Mesodermal cell (in vitro differentiated cells): ENCODE measurements around the gene HSP90B1.

Experiments used
- H3K27ac ChIP-seq: 2 replicates; pipeline ENCODE4 v1.7.0; 2013; ENCODE audit warnings: mild to moderate bottlenecking, low read depth, low read length, moderate library complexity; ENCODE audit not compliant: severe bottlenecking
- H3K36me3 ChIP-seq: 2 replicates; pipeline ENCODE4 v1.7.1; 2013; ENCODE audit warnings: mild to moderate bottlenecking, low read length, moderate library complexity; ENCODE audit not compliant: control insufficient read depth, insufficient read depth
- H3K4me1 ChIP-seq: one replicate; pipeline ENCODE4 v1.7.1; 2013; ENCODE audit warnings: mild to moderate bottlenecking, low read length; ENCODE audit not compliant: insufficient read depth, control insufficient read depth, poor library complexity, severe bottlenecking
- H3K4me3 ChIP-seq: 2 replicates; pipeline ENCODE4 v1.7.0; 2013; ENCODE audit warnings: low read length, control low read depth, mild to moderate bottlenecking; ENCODE audit not compliant: insufficient read depth, poor library complexity, severe bottlenecking; ENCODE audit errors: extremely low read depth
- H3K9me3 ChIP-seq: 2 replicates; pipeline ENCODE4 v1.7.1; 2013; ENCODE audit warnings: mild to moderate bottlenecking, low read length, moderate library complexity; ENCODE audit not compliant: control insufficient read depth
- WGBS, 2 experiments: methylation state at CpG; one replicate each; pipeline ENCODE4 v1.1.5; 2013; ENCODE audit warnings: missing lambda C conversion rate in 2 of 2; ENCODE audit not compliant: insufficient coverage in 2 of 2; 5-methylcytosine and 5-hydroxymethylcytosine counted together

Gene HSP90B1

GRCh38 chr12:103973909-103974308 lies 43.7 kb downstream of the HSP90B1 start:
- Histone ChIP-seq H3K27ac (no peak overlapping the region), H3K36me3 (peaks cover 82% of the 10 kb centered on the region), H3K4me3 (no peak overlapping the region), H3K9me3 (no peaks in the 10 kb centered on the region), H3K4me1 (peaks cover 9% of the 10 kb centered on the region)
- 92% methylated on average over 2 of the region's 2 CpGs; no CpG with 5 or more reads in 1 of the 2 experiments for WGBS, 2 experiments

GRCh38 chr12:103975368-103975767 lies 45.2 kb downstream of the HSP90B1 start:
- no peak overlapping the region for H3K4me3 ChIP-seq
- H3K36me3 ChIP-seq, result peaks cover 83% of the 10 kb centered on the region
- no peaks in the 10 kb centered on the region for H3K9me3 ChIP-seq
- peaks cover 9% of the 10 kb centered on the region for H3K4me1 ChIP-seq
- 88 to 94% methylated on average over 2 of the region's 2 CpGs for WGBS, 2 experiments
- H3K27ac ChIP-seq, result no peak overlapping the region

- Histone ChIP-seq H3K4me1 (peaks cover 9% of the 10 kb centered on the region), H3K36me3 (peaks cover 87% of the 10 kb centered on the region)
- WGBS, 2 experiments, result 90 to 97% methylated on average over 3 to 4 of the region's 4 CpGs
These were observed 48.3 kb downstream of the HSP90B1 start for GRCh38 chr12:103978384-103978982.

GRCh38 chr12:103986829-103987228 lies 56.6 kb downstream of the HSP90B1 start:
- Histone ChIP-seq H3K27ac (peak overlapping the region; percentile 36), H3K9me3 (no peaks in the 10 kb centered on the region), H3K4me3 (no peak overlapping the region), H3K4me1 (no peaks in the 10 kb centered on the region), H3K36me3 (peaks cover 58% of the 10 kb centered on the region)
- WGBS, 2 experiments, result no CpG with 5 or more reads among the region's 2 CpGs

More at GRCh38 chr12:103978384-103978982, 48.3 kb downstream of the HSP90B1 start:
- Histone ChIP-seq H3K4me3 (no peak overlapping the region), H3K9me3 (no peaks in the 10 kb centered on the region), H3K27ac (no peak overlapping the region)

GRCh38 chr12:103994235-103994634 lies 64.0 kb downstream of the HSP90B1 start:
- 94 to 98% methylated on average over 4 of the region's 4 CpGs for WGBS, 2 experiments
- H3K27ac ChIP-seq, result no peak overlapping the region
- H3K9me3 ChIP-seq, result no peaks in the 10 kb centered on the region
- no peak overlapping the region for H3K4me3 ChIP-seq
- no peaks in the 10 kb centered on the region for H3K4me1 ChIP-seq
- peaks cover 13% of the 10 kb centered on the region for H3K36me3 ChIP-seq

GRCh38 chr12:103996595-103996994 lies 66.4 kb downstream of the HSP90B1 start:
- H3K4me1 ChIP-seq, result no peaks in the 10 kb centered on the region
- no peak overlapping the region for H3K4me3 ChIP-seq
- WGBS, 2 experiments, result 75 to 100% methylated on average over 1 of the region's 5 CpGs
- no peaks in the 10 kb centered on the region for H3K9me3 ChIP-seq
- H3K27ac ChIP-seq, result no peak overlapping the region
- no peaks in the 10 kb centered on the region for H3K36me3 ChIP-seq

- WGBS, 2 experiments, result 94 to 96% methylated on average over 9 to 14 of the region's 16 CpGs
- H3K4me3 ChIP-seq, result no peak overlapping the region
- H3K27ac ChIP-seq, result no peak overlapping the region
- no peaks in the 10 kb centered on the region for H3K9me3 ChIP-seq
- no peaks in the 10 kb centered on the region for H3K36me3 ChIP-seq
- H3K4me1 ChIP-seq, result no peaks in the 10 kb centered on the region
These were observed 67.2 kb downstream of the HSP90B1 start for GRCh38 chr12:103997286-103997900.
